Epithelial cell of proximal tubule (primary cell): ENCODE data around the gene TADA1. TPM values are rescaled to one million over a fixed set of nuclear protein-coding genes. Genes with fewer than 3 reads are reported as not detected.

Experiments used
- DNase-seq: peaks from one replicate; pipeline ENCODE4 v3.0.0-alpha.2; 2011; ENCODE audit warnings: low read depth
- H3K4me3 ChIP-seq: 2 replicates; pipeline ENCODE4 v1.5.1; 2011; ENCODE audit warnings: low read depth, mild to moderate bottlenecking, low read length
- CTCF ChIP-seq: conservative IDR thresholded peaks from 2 replicates; pipeline ENCODE4 v1.5.1; 2012; ENCODE audit warnings: low read depth, mild to moderate bottlenecking, low read length
- total RNA-seq: library from RNA; depleted of rRNA; stranded (reverse); fragments of >200 nt; gene quantifications from 2 replicates; pipeline ENCODE4 v1.2.3, GENCODE V29; 2015

Gene TADA1
- total RNA-seq, 1 donor from 2014 or later: 21.1 TPM

- no peak for DNase-seq
- no peak for TF ChIP-seq CTCF
- no peak overlapping the region for H3K4me3 ChIP-seq
Observed at GRCh38 chr1:166859597-166859996, 16.5 kb downstream of the TADA1 start.

GRCh38 chr1:166858726-166859419 is 17.2 kb downstream of the TADA1 start:
- no peak for TF ChIP-seq CTCF
- no peak for DNase-seq
- no peak overlapping the region for H3K4me3 ChIP-seq

GRCh38 chr1:166857995-166858394 is 18.1 kb downstream of the TADA1 start:
- H3K4me3 ChIP-seq: no peak overlapping the region
- no peak for DNase-seq
- TF ChIP-seq CTCF: no peak

GRCh38 chr1:166855558-166855957 is 20.5 kb downstream of the TADA1 start:
- no peak for DNase-seq
- H3K4me3 ChIP-seq: no peak overlapping the region
- TF ChIP-seq CTCF: no peak

- no peak for DNase-seq
Observed at GRCh38 chr1:166852918-166853317, 23.1 kb downstream of the TADA1 start.

GRCh38 chr1:166849135-166849534 is 26.9 kb downstream of the TADA1 start:
- no peak overlapping the region for H3K4me3 ChIP-seq
- no peak for DNase-seq
- TF ChIP-seq CTCF: no peak

More at GRCh38 chr1:166852918-166853317, 23.1 kb downstream of the TADA1 start:
- H3K4me3 ChIP-seq: no peak overlapping the region
- TF ChIP-seq CTCF: no peak

GRCh38 chr1:166848193-166848592 is 27.9 kb downstream of the TADA1 start:
- no peak overlapping the region for H3K4me3 ChIP-seq
- no peak for DNase-seq
- no peak for TF ChIP-seq CTCF
